HL-60 (cell line): Measurements from ENCODE around the gene EXOSC7.

ENCODE experiments used
- DNase-seq, 2 experiments: peaks; one replicate each; pipeline ENCODE4 v3.0.0-alpha.2; 2010 to 2020; ENCODE audit warnings: low read depth in 1 of 2, low spot score in 1 of 2
- H3K27ac ChIP-seq: fragments of 250-450 bp; sonication (Bioruptor Pico); replicated peaks from 2 replicates; pipeline ENCODE4 v1.5.1; 2020; ENCODE audit warnings: mild to moderate bottlenecking, moderate library complexity
- H3K27me3 ChIP-seq: fragments of 250-450 bp; sonication (Bioruptor Pico); 2 replicates; pipeline ENCODE4 v1.5.1; 2021; ENCODE audit warnings: mild to moderate bottlenecking, moderate library complexity; ENCODE audit not compliant: insufficient read depth, poor library complexity, severe bottlenecking
- H3K4me3 ChIP-seq: replicated peaks from 2 replicates; pipeline ENCODE4 v1.5.1; 2011; ENCODE audit warnings: mild to moderate bottlenecking, control low read depth, low read length; ENCODE audit not compliant: insufficient read depth
- CTCF ChIP-seq: IDR thresholded peaks from one replicate; pipeline ENCODE4 v1.5.1; 2011; ENCODE audit warnings: low read length, control low read depth, inconsistent platforms; ENCODE audit not compliant: insufficient read depth
- GABPA ChIP-seq: IDR thresholded peaks from 2 replicates; pipeline ENCODE4 v1.6.1; 2012; ENCODE audit warnings: low read depth
- POLR2AphosphoS5 ChIP-seq: IDR thresholded peaks from 2 replicates; pipeline ENCODE4 v1.6.1; 2012; ENCODE audit warnings: low read depth
- SPI1 ChIP-seq: IDR thresholded peaks from 2 replicates; pipeline ENCODE4 v1.6.1; 2012; ENCODE audit warnings: low read depth, mild to moderate bottlenecking, borderline replicate concordance
- TF ChIP-seq, protein P1 (sequence below): IDR thresholded peaks from 2 replicates; pipeline ENCODE4 v1.6.1; 2012; ENCODE audit warnings: low read depth; ENCODE audit not compliant: insufficient replicate concordance

The EXOSC7 gene

GRCh38 chr3:45032113-45032512, 56.1 kb downstream of the EXOSC7 start:
- TF ChIP-seq, protein P1, sequence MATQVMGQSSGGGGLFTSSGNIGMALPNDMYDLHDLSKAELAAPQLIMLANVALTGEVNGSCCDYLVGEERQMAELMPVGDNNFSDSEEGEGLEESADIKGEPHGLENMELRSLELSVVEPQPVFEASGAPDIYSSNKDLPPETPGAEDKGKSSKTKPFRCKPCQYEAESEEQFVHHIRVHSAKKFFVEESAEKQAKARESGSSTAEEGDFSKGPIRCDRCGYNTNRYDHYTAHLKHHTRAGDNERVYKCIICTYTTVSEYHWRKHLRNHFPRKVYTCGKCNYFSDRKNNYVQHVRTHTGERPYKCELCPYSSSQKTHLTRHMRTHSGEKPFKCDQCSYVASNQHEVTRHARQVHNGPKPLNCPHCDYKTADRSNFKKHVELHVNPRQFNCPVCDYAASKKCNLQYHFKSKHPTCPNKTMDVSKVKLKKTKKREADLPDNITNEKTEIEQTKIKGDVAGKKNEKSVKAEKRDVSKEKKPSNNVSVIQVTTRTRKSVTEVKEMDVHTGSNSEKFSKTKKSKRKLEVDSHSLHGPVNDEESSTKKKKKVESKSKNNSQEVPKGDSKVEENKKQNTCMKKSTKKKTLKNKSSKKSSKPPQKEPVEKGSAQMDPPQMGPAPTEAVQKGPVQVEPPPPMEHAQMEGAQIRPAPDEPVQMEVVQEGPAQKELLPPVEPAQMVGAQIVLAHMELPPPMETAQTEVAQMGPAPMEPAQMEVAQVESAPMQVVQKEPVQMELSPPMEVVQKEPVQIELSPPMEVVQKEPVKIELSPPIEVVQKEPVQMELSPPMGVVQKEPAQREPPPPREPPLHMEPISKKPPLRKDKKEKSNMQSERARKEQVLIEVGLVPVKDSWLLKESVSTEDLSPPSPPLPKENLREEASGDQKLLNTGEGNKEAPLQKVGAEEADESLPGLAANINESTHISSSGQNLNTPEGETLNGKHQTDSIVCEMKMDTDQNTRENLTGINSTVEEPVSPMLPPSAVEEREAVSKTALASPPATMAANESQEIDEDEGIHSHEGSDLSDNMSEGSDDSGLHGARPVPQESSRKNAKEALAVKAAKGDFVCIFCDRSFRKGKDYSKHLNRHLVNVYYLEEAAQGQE = no peak
- TF ChIP-seq CTCF (no peak), GABPA (no peak), POLR2AphosphoS5 (no peak), SPI1 (no peak)
- DNase-seq = no peak
- H3K27ac ChIP-seq = no peak overlapping the region
- no peaks in the 10 kb centered on the region for H3K27me3 ChIP-seq
- no peak overlapping the region for H3K4me3 ChIP-seq

DNA sequence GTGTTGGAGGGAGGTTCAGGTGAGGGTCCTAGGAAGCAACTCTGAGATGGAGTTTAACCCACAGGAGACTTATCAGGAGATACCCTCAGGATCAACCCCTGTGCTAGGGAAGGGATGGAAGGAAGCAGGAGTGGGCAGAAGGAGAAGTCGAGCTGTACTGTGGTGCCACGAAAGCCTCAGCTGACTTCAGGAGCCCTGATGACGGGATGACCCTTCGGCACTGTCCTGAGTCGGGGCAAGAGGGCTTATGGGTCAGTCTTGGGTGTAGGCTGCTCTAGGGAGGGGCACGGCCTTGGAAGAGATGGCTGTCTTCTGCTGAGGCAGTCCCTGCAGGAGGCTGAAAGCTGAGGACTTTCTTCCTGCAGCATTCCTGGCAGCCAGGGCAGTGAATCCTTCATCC, 57.7 kb downstream of the EXOSC7 start:
- H3K4me3 ChIP-seq = no peak overlapping the region
- peak overlapping the region; percentile 85 for H3K27ac ChIP-seq
- no peak for DNase-seq
- H3K27me3 ChIP-seq = no peaks in the 10 kb centered on the region
- no peak for TF ChIP-seq POLR2AphosphoS5
- TF ChIP-seq SPI1 = no peak
- no peak for TF ChIP-seq GABPA
- TF ChIP-seq, protein P1 = no peak
- no peak for TF ChIP-seq CTCF

DNA sequence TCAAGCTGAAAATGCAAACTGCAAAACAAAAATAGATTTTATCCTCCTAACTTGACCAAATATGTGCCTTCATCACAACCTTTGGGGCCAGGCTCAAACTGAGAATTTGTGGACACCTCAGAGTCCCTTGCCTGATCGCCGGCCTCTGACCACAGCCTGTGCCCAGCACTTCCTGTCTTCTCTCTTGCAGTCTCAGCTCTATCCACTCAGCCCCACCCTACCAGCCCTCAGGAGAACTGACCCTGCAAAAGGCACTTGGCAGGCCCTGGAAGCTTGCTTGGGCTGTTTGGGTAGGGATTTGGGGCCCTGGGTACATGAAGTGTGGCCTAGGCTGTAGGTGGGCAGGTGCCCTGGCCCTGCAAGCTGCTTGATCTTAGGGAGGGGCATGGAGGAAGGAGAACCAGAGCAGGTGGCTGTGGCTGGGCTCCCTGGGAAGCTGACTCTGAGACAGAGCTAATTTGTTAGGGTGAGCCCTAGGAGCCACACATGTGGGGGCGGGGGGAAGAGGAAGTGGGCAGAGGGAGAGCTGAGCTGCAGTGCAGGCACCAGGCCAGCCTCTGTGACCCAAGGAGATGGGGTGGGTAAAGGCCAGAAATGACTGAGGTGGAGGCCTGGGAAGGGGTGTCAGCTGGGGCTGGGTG, 58.7 kb downstream of the EXOSC7 start:
- peak; percentile 65; the same call in 1 of the 2 replicates for TF ChIP-seq POLR2AphosphoS5
- TF ChIP-seq CTCF = no peak
- peak; percentile 95 for TF ChIP-seq SPI1
- TF ChIP-seq, protein P1 = peak; percentile 14
- H3K27ac ChIP-seq = peak overlapping the region; percentile 85
- 0 out of 2 replicates have a peak overlapping the region, but pooled peaks have one; percentile 7 for H3K4me3 ChIP-seq
- H3K27me3 ChIP-seq = no peaks in the 10 kb centered on the region
- DNase-seq = peak; percentile 81 to 97
